Lung (tissue), 12 donors: ENCODE measurements around the gene TOGARAM2. TPM values are rescaled to one million over a fixed set of nuclear protein-coding genes. Genes with fewer than 3 reads are reported as not detected.

Experiments
- ATAC-seq: fragments of 200-7000 bp; cut with Tn5 transposase; one replicate; pipeline ENCODE4 v1.9.1; 2020; ENCODE audit warnings: moderate number of reproducible peaks; ENCODE audit not compliant: insufficient read depth, low FRiP score
- DNase-seq, 3 donors: peaks; one replicate each; pipeline ENCODE4 v3.0.0-alpha.2; 2013 to 2017
- H3K27ac ChIP-seq, 2 donors: one replicate each; pipeline ENCODE4 v1.5.1; 2013; ENCODE audit warnings: mild to moderate bottlenecking in 2 of 2, moderate library complexity in 2 of 2, control low read depth in 1 of 2, inconsistent platforms in 1 of 2, low read depth in 1 of 2, low read length in 1 of 2
- H3K27me3 ChIP-seq, 3 donors: one replicate each; pipeline ENCODE4 v1.5.1; 2013; ENCODE audit warnings: low read length in 2 of 3; ENCODE audit not compliant: control insufficient read depth in 3 of 3, insufficient read depth in 3 of 3
- H3K36me3 ChIP-seq, 4 donors: one replicate each; pipeline ENCODE4 v1.5.1; 2013; ENCODE audit warnings: low read length in 4 of 4, mild to moderate bottlenecking in 1 of 4, moderate library complexity in 1 of 4; ENCODE audit not compliant: control insufficient read depth in 4 of 4, insufficient read depth in 4 of 4
- H3K4me1 ChIP-seq, 5 donors: one replicate each; pipeline ENCODE4 v1.5.1; 2013; ENCODE audit warnings: low read length in 5 of 5, mild to moderate bottlenecking in 2 of 5, moderate library complexity in 1 of 5; ENCODE audit not compliant: control insufficient read depth in 5 of 5, insufficient read depth in 5 of 5
- H3K4me3 ChIP-seq: one replicate; pipeline ENCODE4 v1.5.1; 2013; ENCODE audit warnings: mild to moderate bottlenecking, control low read depth, moderate library complexity
- H3K9ac ChIP-seq, 2 donors: one replicate each; pipeline ENCODE4 v1.5.1; 2013; ENCODE audit warnings: low read length in 2 of 2, control low read depth in 1 of 2; ENCODE audit not compliant: insufficient read depth in 1 of 2
- H3K9me3 ChIP-seq, 4 donors: one replicate each; pipeline ENCODE4 v1.5.1; 2013; ENCODE audit warnings: low read length in 3 of 4, mild to moderate bottlenecking in 1 of 4, moderate library complexity in 1 of 4; ENCODE audit not compliant: control insufficient read depth in 4 of 4, insufficient read depth in 3 of 4
- CTCF ChIP-seq: IDR thresholded peaks from 2 replicates; pipeline ENCODE4 v1.5.1; 2012; ENCODE audit warnings: mild to moderate bottlenecking; ENCODE audit errors: control extremely low read depth, extremely low read depth
- WGBS, 2 donors: extraction: QIAGEN DNeasy Blood & Tissue Kit; methylation state at CpG; one replicate each; pipeline ENCODE4 v1.1.7; 2013; 5-methylcytosine and 5-hydroxymethylcytosine counted together
- polyA plus RNA-seq, 2 donors: library from polyadenylated mRNA; stranded (reverse); fragments of 200-250 nt; gene quantifications; one replicate each; pipeline ENCODE4 v1.2.1, GENCODE V29; 2013
- total RNA-seq, 2 donors: library from RNA; depleted of rRNA in 1 of 2; stranded (reverse); fragments of >200 nt in 1 of 2; gene quantifications; one replicate each; pipeline ENCODE4 v1.2.1, GENCODE V29; 2014 to 2021
- donor health status: control.
- donor health status: control.
- donor health status: Bipolar disorder and iron deficiency.
- donor health status: healthy.
- donor health status: DM: yes; HTN: yes; CAD: no.

Gene TOGARAM2
- total and polyA plus RNA-seq, 4 donors, result 7.0 to 19.8 (median 8.6) TPM

DNA sequence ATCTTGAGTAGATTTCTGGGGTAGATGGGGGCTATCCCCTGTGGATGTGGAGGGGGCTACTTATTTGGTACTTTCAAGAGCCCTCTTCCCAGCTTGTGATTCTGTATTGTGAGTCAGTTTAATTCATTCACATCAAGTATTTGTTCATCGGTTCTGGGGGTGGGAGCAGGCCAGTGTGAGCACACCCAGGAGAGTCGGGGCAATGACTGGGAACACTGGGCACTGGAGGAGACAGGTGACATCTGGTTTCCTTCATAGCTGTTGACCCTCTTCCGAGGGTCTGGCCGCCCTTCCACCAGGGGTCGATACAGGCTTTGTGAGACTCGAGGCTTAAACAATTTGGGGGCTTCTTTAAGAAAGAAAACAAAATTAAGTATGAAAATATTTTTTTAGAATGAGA is 2.5 kb upstream of the TOGARAM2 start:
- H3K9ac ChIP-seq, result no peak overlapping the region
- TF ChIP-seq CTCF, result no peak
- H3K4me3 ChIP-seq, result no peak overlapping the region
- no peak for ATAC-seq
- H3K27me3 ChIP-seq, result no peaks in the 10 kb centered on the region
- H3K4me1 ChIP-seq, result peaks cover 0 to 10% (median 0%) of the 10 kb centered on the region in 5 donors
- no peak for DNase-seq
- H3K27ac ChIP-seq, result no peak overlapping the region
- no peaks in the 10 kb centered on the region for H3K36me3 ChIP-seq
- no peaks in the 10 kb centered on the region for H3K9me3 ChIP-seq
- 71 to 87% methylated on average over 6 of the region's 6 CpGs for WGBS, 2 donors

- ATAC-seq (no peak), DNase-seq (no peak)
- no peak for TF ChIP-seq CTCF
- Histone ChIP-seq H3K9me3 (no peaks in the 10 kb centered on the region), H3K36me3 (no peaks in the 10 kb centered on the region), H3K27me3 (no peaks in the 10 kb centered on the region), H3K27ac (no peak overlapping the region), H3K9ac (no peak overlapping the region), H3K4me3 (no peak overlapping the region), H3K4me1 (peaks cover 0 to 10% (median 0%) of the 10 kb centered on the region in 5 donors)
- WGBS, 2 donors, result 60 to 77% methylated on average over 7 of the region's 7 CpGs
Measured at GRCh38 chr2:28979041-28979440, 2.1 kb upstream of the TOGARAM2 start.

GRCh38 chr2:28979576-28980366 is 1.3 kb upstream of the TOGARAM2 start:
- no peaks in the 10 kb centered on the region for H3K36me3 ChIP-seq
- no peaks in the 10 kb centered on the region for H3K9me3 ChIP-seq
- TF ChIP-seq CTCF, result no peak
- no peak overlapping the region for H3K27ac ChIP-seq
- H3K4me3 ChIP-seq, result no peak overlapping the region
- H3K27me3 ChIP-seq, result no peaks in the 10 kb centered on the region
- H3K9ac ChIP-seq, result no peak overlapping the region
- DNase-seq (no peak), ATAC-seq (no peak)
- peaks cover 0 to 10% (median 0%) of the 10 kb centered on the region in 5 donors for H3K4me1 ChIP-seq
- 76 to 82% methylated on average over 13 of the region's 13 CpGs for WGBS, 2 donors
